Stomach (tissue), 4 donors: ENCODE results near the gene BRD3.

Experiments used
- CTCF ChIP-seq, 7 experiments: fragments of 450-650 bp in 4 of 7; fragments of 200-600 bp in 3 of 7; sonication (generic) in 3 of 7; IDR thresholded peaks; one replicate each; pipeline ENCODE4 v1.5.1; 2016 to 2019; ENCODE audit warnings: antibody characterized with exemption in 7 of 7, control low read depth in 2 of 7, mild to moderate bottlenecking in 1 of 7
- EP300 ChIP-seq: sonication (generic); formaldehyde crosslinking; IDR thresholded peaks from one replicate; pipeline ENCODE4 v1.6.1; 2017; ENCODE audit warnings: antibody characterized with exemption
- POLR2AphosphoS5 ChIP-seq, 3 donors: sonication (generic); formaldehyde crosslinking; IDR thresholded peaks; one replicate each; pipeline ENCODE4 v1.6.1; 2016; ENCODE audit warnings: antibody characterized with exemption in 3 of 3

- TF ChIP-seq POLR2AphosphoS5 (IDR thresholded peaks at IDR 0.05): no peak
- no peak for TF ChIP-seq CTCF (IDR thresholded peaks at IDR 0.05)
- TF ChIP-seq EP300: no peak
Observed at GRCh38 chr9:133991214-133991921, 76.5 kb downstream of the BRD3 start.
